SU-DHL-6 (cell line): ENCODE results near the gene POLRMT.
"Not testable (repeated sequence)": the region's sequence is repeated elsewhere in the genome, so short reads cannot be mapped to it uniquely, and the experiment has no call there.

ENCODE experiments used
- H2AFZ ChIP-seq: fragments of 200-600 bp; sonication (generic); 2 replicates; pipeline ENCODE4 v1.6.1; 2014; ENCODE audit warnings: low read depth, mild to moderate bottlenecking, moderate library complexity, mixed read lengths, antibody characterized with exemption, low read length; ENCODE audit not compliant: severe bottlenecking
- H3F3A ChIP-seq: fragments of 200-600 bp; shearing (Covaris generic); 2 replicates; pipeline ENCODE4 v1.6.0; 2016; ENCODE audit warnings: antibody characterized with exemption, mild to moderate bottlenecking; ENCODE audit not compliant: insufficient read depth
- H3K27ac ChIP-seq: fragments of 200-600 bp; sonication (generic); 2 replicates; pipeline ENCODE4 v1.5.1; 2016; ENCODE audit warnings: low read depth, mild to moderate bottlenecking, low read length, moderate library complexity, mixed read lengths
- H3K27me3 ChIP-seq: fragments of 200-600 bp; sonication (generic), shearing (Covaris generic); 2 replicates; pipeline ENCODE4 v1.6.0; 2014; ENCODE audit warnings: mild to moderate bottlenecking, low read length
- H3K36me3 ChIP-seq: fragments of 200-600 bp; sonication (generic); 2 replicates; pipeline ENCODE4 v1.6.1; 2014; ENCODE audit warnings: mild to moderate bottlenecking, low read length, mixed read lengths
- H3K4me2 ChIP-seq: fragments of 300-600, 200-600 bp; shearing (Covaris generic), sonication (generic); 2 replicates; pipeline ENCODE4 v1.6.0; 2014; ENCODE audit warnings: low read length, low read depth, mild to moderate bottlenecking; ENCODE audit not compliant: poor library complexity, severe bottlenecking
- H3K4me3 ChIP-seq: fragments of 200-600 bp; sonication (generic); 2 replicates; pipeline ENCODE4 v1.5.1; 2014; ENCODE audit warnings: antibody characterized with exemption, low read length, mild to moderate bottlenecking, mixed read lengths; ENCODE audit not compliant: insufficient read depth, poor library complexity, severe bottlenecking
- H3K79me2 ChIP-seq: fragments of 200-600 bp; sonication (generic); 2 replicates; pipeline ENCODE4 v1.6.1; 2014; ENCODE audit warnings: mild to moderate bottlenecking, low read length, moderate library complexity; ENCODE audit not compliant: insufficient read depth
- H3K9ac ChIP-seq: fragments of 200-600 bp; sonication (generic); 2 replicates; pipeline ENCODE4 v1.7.0; 2014; ENCODE audit warnings: mild to moderate bottlenecking, low read length
- H3K9me2 ChIP-seq: fragments of 200-600 bp; sonication (generic); replicated peaks from 2 replicates; pipeline ENCODE4 v1.6.1; 2014; ENCODE audit warnings: low read length; ENCODE audit not compliant: insufficient read depth
- H3K9me3 ChIP-seq: fragments of 200-600 bp; sonication (generic); 2 replicates; pipeline ENCODE4 v1.6.1; 2014; ENCODE audit warnings: low read length, mixed read lengths; ENCODE audit not compliant: insufficient read depth
- H4K20me1 ChIP-seq: fragments of 200-600 bp; sonication (generic); 2 replicates; pipeline ENCODE4 v1.6.1; 2014; ENCODE audit warnings: low read depth, mild to moderate bottlenecking, antibody characterized with exemption, low read length, moderate library complexity, mixed read lengths
- CTCF ChIP-seq: fragments of 200-600 bp; sonication (generic); IDR thresholded peaks from one replicate; pipeline ENCODE4 v1.5.1; 2017; ENCODE audit warnings: antibody characterized with exemption, mild to moderate bottlenecking, low read length, moderate library complexity; ENCODE audit not compliant: insufficient read depth, poor library complexity, severe bottlenecking
- EZH2phosphoT487 ChIP-seq: fragments of 200-600 bp; sonication (generic), shearing (Covaris generic); conservative IDR thresholded peaks from 2 replicates; pipeline ENCODE4 v1.6.1; 2018; ENCODE audit warnings: mild to moderate bottlenecking, antibody characterized with exemption, low read length, moderate library complexity, mixed read lengths

Gene POLRMT

GRCh38 chr19:607301-608154 is 25.8 kb downstream of the POLRMT start:
- Histone ChIP-seq H3K4me3 (no peak overlapping the region), H2AFZ (no peak overlapping the region), H3K9me2 (no peaks in the 10 kb centered on the region), H4K20me1 (no peaks in the 10 kb centered on the region), H3F3A (no peaks in the 10 kb centered on the region), H3K9me3 (no peaks in the 10 kb centered on the region), H3K9ac (no peak overlapping the region), H3K27ac (no peak overlapping the region), H3K79me2 (no peaks in the 10 kb centered on the region), H3K27me3 (no peaks in the 10 kb centered on the region), H3K4me2 (no peak overlapping the region), H3K36me3 (no peaks in the 10 kb centered on the region)
- TF ChIP-seq CTCF (no peak), EZH2phosphoT487 (no peak)

GRCh38 chr19:605061-605971 is 28.0 kb downstream of the POLRMT start:
- H3K9me3 ChIP-seq, H2AFZ ChIP-seq, H3K27me3 ChIP-seq, H3K79me2 ChIP-seq, H3F3A ChIP-seq, H3K4me3 ChIP-seq, H4K20me1 ChIP-seq, H3K9me2 ChIP-seq, H3K9ac ChIP-seq, H3K36me3 ChIP-seq, H3K4me2 ChIP-seq, H3K27ac ChIP-seq: not testable (repeated sequence)
- peak; percentile 86 for TF ChIP-seq CTCF

- Histone ChIP-seq H4K20me1 (no peaks in the 10 kb centered on the region), H3K27ac (no peak overlapping the region), H3K36me3 (no peaks in the 10 kb centered on the region), H3F3A (no peaks in the 10 kb centered on the region), H3K9ac (no peak overlapping the region), H3K4me3 (no peak overlapping the region), H3K9me3 (no peaks in the 10 kb centered on the region), H3K9me2 (no peaks in the 10 kb centered on the region), H3K27me3 (no peaks in the 10 kb centered on the region), H3K4me2 (no peak overlapping the region), H2AFZ (no peak overlapping the region), H3K79me2 (no peaks in the 10 kb centered on the region)
- no peak for TF ChIP-seq EZH2phosphoT487
- no peak for TF ChIP-seq CTCF
These were observed 29.0 kb downstream of the POLRMT start for GRCh38 chr19:604355-604754.

- not testable (repeated sequence) for H3K79me2 ChIP-seq, H3K9me2 ChIP-seq, H3K36me3 ChIP-seq, H3K9me3 ChIP-seq, H3K4me2 ChIP-seq, H3F3A ChIP-seq, H3K9ac ChIP-seq, H3K27me3 ChIP-seq, H3K4me3 ChIP-seq, H2AFZ ChIP-seq, H3K27ac ChIP-seq, H4K20me1 ChIP-seq
These were observed 29.6 kb downstream of the POLRMT start for GRCh38 chr19:603779-604178.

- not testable (repeated sequence) for H3K27ac ChIP-seq, H3K79me2 ChIP-seq
These were observed 30.1 kb downstream of the POLRMT start for GRCh38 chr19:603302-603639.

More at GRCh38 chr19:603302-603639, 30.1 kb downstream of the POLRMT start:
- H3K4me2 ChIP-seq, H3K27me3 ChIP-seq, H2AFZ ChIP-seq, H3K9me2 ChIP-seq, H3K4me3 ChIP-seq, H3K9me3 ChIP-seq, H3F3A ChIP-seq, H3K36me3 ChIP-seq, H3K9ac ChIP-seq, H4K20me1 ChIP-seq: not testable (repeated sequence)
